ENCODE results near the gene FNTB. TPM values are rescaled to one million over a fixed set of nuclear protein-coding genes. Genes with fewer than 3 reads are reported as not detected.
A peak's percentile ranks its signal among the peaks of the same experiment; 100 is the strongest.

FNTB gene
- total and polyA plus RNA-seq, 2 of the 13 experiments (the other 11 are each of a cell fraction or from before 2014, with no cell fraction given) = 23.6 to 28.5 TPM

GRCh38 chr14:65102441-65103149 is 115.9 kb downstream of the FNTB start, which contains the start of gene MAX (continued):
- TF ChIP-seq PRDM4 (CRISPR knock-in tag; IDR thresholded peaks at IDR 0.05; ENCODE audit: borderline replicate concordance) = no peak
- TF ChIP-seq U2AF1 (optimal IDR thresholded peaks at IDR 0.05; ENCODE audit: low read depth, low read length) = no peak
- peak; percentile 84; the same call in 1 of the 2 replicates for TF ChIP-seq TFDP1 (CRISPR knock-in tag; IDR thresholded peaks at IDR 0.05; ENCODE audit: borderline replicate concordance)
- peak; percentile 87 for TF ChIP-seq FOXK2 (IDR thresholded peaks at IDR 0.05)
- TF ChIP-seq CENPBD1 (CRISPR knock-in tag; IDR thresholded peaks at IDR 0.05; ENCODE audit: borderline replicate concordance, low read depth) = no peak; the same call in 1 of the 2 replicates
- TF ChIP-seq ZNF800 (CRISPR knock-in tag; IDR thresholded peaks at IDR 0.05) = 0 out of 2 replicates have a peak, but pooled peaks have one; percentile 22
- TF ChIP-seq TBX3 (IDR thresholded peaks at IDR 0.05; ENCODE audit: borderline replicate concordance) = 0 out of 2 replicates have a peak, but pooled peaks have one; percentile 28
- TF ChIP-seq ZNF746 (CRISPR knock-in tag; IDR thresholded peaks at IDR 0.05) = no peak
- no peak for TF ChIP-seq ZNF281 (CRISPR knock-in tag; IDR thresholded peaks at IDR 0.05; ENCODE audit: borderline replicate concordance)
- TF ChIP-seq THAP9 (CRISPR knock-in tag; IDR thresholded peaks at IDR 0.05; ENCODE audit: borderline replicate concordance) = no peak; the same call in 1 of the 2 replicates
- no peak for TF ChIP-seq EHMT2 (IDR thresholded peaks at IDR 0.05; ENCODE audit: borderline replicate concordance, low read depth, low read length)
- peak; percentile 77 for TF ChIP-seq DMAP1 (CRISPR knock-in tag; IDR thresholded peaks at IDR 0.05)
- TF ChIP-seq KLF6 (CRISPR knock-in tag; IDR thresholded peaks at IDR 0.05) = 0 out of 2 replicates have a peak, but pooled peaks have one; percentile 54
- no peak for TF ChIP-seq PAX8 (CRISPR knock-in tag; IDR thresholded peaks at IDR 0.05; ENCODE audit: borderline replicate concordance)
- TF ChIP-seq MXI1 (IDR thresholded peaks at IDR 0.05; ENCODE audit: borderline replicate concordance, low read depth, low read length) = peak; percentile 98
- TF ChIP-seq ZNF101 (CRISPR knock-in tag; IDR thresholded peaks at IDR 0.05; ENCODE audit: borderline replicate concordance, low read depth) = no peak
